Posterior vena cava (tissue), 2 donors: ENCODE results near the gene ARHGAP44. TPM values are rescaled to one million over a fixed set of nuclear protein-coding genes. Genes with fewer than 3 reads are reported as not detected.

Experiments used
- DNase-seq: peaks from one replicate; pipeline ENCODE4 v3.0.0-alpha.2; 2020; ENCODE audit warnings: low spot score
- intact Hi-C, 2 donors: fragments of 100-400 bp; cut with DNase I; formaldehyde crosslinking; loops; one replicate each; pipeline versions ENCODE4 v1.14.1 to v1.14.2; 2022 to 2023
- long read RNA-seq, 2 donors: library from polyadenylated mRNA; unstranded; transcript quantifications; one replicate each; pipeline ENCODE4 v2.0.0, GENCODE V29; 2020 to 2021
- total RNA-seq, 2 donors: library from RNA; stranded (reverse); fragmentation: NEBNext Ultra II Directional; extraction: Animal tissue kit (Norgen Biotek cat#: 25700); gene quantifications; one replicate each; pipeline ENCODE4 v1.2.1, GENCODE V29; 2021
- donor health status: DM: yes; HTN: yes; CAD: no.
- donor health status: DM: yes; HTN: yes; CAD: no.

Gene ARHGAP44, protein sequence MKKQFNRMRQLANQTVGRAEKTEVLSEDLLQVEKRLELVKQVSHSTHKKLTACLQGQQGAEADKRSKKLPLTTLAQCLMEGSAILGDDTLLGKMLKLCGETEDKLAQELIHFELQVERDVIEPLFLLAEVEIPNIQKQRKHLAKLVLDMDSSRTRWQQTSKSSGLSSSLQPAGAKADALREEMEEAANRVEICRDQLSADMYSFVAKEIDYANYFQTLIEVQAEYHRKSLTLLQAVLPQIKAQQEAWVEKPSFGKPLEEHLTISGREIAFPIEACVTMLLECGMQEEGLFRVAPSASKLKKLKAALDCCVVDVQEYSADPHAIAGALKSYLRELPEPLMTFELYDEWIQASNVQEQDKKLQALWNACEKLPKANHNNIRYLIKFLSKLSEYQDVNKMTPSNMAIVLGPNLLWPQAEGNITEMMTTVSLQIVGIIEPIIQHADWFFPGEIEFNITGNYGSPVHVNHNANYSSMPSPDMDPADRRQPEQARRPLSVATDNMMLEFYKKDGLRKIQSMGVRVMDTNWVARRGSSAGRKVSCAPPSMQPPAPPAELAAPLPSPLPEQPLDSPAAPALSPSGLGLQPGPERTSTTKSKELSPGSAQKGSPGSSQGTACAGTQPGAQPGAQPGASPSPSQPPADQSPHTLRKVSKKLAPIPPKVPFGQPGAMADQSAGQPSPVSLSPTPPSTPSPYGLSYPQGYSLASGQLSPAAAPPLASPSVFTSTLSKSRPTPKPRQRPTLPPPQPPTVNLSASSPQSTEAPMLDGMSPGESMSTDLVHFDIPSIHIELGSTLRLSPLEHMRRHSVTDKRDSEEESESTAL
- 1 to 10 TPM; 4.2 to 6.0 TPM for total RNA-seq
- long read RNA-seq, donor 1, full-length matches to known transcripts = 1 of 8 reads
- long read RNA-seq, donor 1, partial matches to known transcripts = 2 of 8 reads
- long read RNA-seq, donor 1, other reads (novel, unspliced or antisense) = 5 of 8 reads
- long read RNA-seq, donor 2, partial matches to known transcripts = 0 of 1 reads
- long read RNA-seq, donor 2, other reads (novel, unspliced or antisense) = 1 of 1 reads

- intact Hi-C loops = no loop called here
- peak; percentile 89 for DNase-seq
Measured at GRCh38 chr17:12789481-12790248, at the start of gene ARHGAP44. ARHGAP44 (plus strand) TSS chr17:12789498; CDS start chr17:12789839, 341 bp downstream.

GRCh38 chr17:12739500-12739899 lies 49.8 kb upstream of the ARHGAP44 start:
- intact Hi-C loops = loop anchor here in 1 of 2 donors (10.0 kb wide), 2 partner anchors 485 to 555 kb away; no protein-coding TSS in a partner anchor

DNA sequence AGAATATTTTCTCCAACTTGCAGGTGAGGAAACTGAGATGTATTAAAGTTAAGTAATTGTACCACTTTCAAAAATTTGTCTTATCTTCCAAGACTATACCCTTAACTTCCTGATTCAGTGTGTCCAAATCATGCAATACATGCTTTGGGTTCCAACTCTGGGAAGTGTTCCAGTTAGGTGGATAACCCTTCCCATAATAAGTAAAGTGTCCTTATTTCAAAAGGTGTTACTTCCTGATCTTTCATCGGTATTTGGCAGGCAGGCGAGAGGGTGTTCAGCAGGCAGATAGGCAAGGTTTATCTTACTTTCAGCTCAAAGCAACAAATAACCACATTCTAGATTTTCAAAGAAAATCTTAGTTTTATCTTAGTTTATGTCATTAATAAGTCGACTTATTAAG lies 46.3 kb upstream of the ARHGAP44 start:
- no peak for DNase-seq
- intact Hi-C loops = no loop called here

More at GRCh38 chr17:12739500-12739899, 49.8 kb upstream of the ARHGAP44 start:
- no peak for DNase-seq

DNA sequence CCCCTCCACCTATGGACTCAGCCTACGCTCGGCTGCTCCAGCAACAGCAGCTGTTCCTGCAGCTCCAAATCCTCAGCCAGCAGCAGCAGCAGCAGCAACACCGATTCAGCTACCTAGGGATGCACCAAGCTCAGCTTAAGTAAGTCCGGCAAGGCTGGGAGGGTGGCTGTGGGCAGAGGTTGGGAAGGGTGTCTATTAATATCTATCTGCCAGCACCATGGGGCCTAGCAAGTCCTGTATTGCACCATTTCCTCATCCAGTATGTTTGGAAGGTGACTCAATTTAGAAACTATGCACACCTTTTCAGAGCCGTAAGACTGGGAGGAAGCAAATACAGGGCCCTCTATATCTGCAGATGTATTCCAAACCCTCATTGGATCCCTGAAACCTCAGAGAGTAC lies 45.0 kb upstream of the ARHGAP44 start:
- DNase-seq = no peak
- intact Hi-C loops = no loop called here

- intact Hi-C loops = no loop called here
- DNase-seq = no peak
Measured at GRCh38 chr17:12744786-12745185, 44.5 kb upstream of the ARHGAP44 start.

DNA sequence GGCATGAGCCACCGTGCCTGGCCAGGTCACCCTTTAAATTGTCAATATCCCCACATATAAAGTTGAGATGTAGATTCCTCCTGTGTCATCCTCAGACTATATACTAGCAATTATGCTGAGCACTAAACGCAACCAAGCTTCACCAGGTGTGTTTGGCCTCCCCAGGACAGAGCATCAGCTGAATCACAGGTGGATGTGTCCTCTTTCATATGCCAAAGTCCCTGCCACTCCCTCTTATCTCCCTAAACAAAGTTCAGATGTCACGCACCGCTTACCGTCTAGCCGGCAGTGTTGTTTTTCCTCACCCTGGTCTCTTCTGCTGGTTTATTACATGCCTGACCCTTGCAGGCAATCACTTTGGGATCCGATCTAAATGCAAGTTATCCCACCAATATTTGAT lies 43.8 kb upstream of the ARHGAP44 start:
- intact Hi-C loops = no loop called here
- DNase-seq = no peak

DNA sequence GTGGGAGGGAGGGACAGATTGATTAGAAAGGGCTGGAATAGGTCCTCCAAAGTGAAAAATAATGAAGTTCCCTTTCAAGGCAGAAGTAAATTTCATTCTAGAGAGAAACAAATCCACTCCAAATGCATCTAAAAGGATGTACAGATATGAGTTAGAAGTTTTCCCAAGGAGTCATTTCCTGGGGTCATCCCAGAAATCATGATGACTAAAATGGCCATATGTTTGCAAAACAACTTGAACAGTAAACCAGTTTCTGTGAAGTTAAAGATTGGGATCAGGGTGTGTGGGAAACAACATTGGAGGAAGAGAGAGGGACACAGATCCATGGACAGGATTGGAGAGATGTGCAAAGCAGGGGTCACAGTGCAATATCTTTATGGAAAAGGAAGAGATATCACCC lies 32.5 kb upstream of the ARHGAP44 start:
- DNase-seq = no peak
- intact Hi-C loops = no loop called here

- intact Hi-C loops = no loop called here
- no peak for DNase-seq
Measured at GRCh38 chr17:12759090-12759489, 30.2 kb upstream of the ARHGAP44 start.

DNA sequence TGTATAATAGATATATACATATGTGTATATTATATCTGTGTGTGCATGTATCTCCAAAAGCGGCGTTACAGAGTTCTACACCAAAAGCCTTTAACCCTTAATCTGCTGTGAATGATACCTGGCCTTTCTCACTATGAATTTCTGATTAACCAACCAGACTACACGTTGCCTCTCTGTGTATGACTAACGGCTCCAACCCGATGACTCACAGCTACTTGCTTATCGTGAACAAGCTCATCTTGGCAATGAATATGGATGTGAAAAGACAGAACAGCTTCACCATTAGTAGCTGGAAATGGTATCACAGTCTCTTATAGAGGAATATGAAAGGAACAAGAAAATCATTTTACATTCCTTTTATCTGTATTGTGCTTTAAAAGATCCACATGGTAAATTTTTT lies 23.8 kb upstream of the ARHGAP44 start:
- intact Hi-C loops = no loop called here
- DNase-seq = no peak

DNA sequence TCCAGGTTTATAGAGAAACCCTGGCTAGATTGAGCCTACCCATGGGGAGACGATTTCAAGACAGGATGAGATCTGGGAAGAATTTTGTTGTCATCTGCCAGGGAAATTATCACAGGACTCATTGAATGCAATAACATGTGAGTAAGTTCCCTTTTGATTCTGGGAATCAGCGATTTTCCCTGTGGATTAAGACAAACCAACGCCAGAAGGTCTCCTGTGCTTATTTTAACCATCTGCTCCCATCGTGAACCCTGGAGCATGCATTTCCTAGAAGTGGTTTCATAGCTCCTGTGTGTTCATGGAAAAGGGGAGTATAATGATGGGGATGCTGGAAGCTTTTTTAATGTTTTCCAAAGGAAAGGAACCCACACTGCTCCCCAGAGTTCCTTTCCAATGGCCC lies 21.0 kb upstream of the ARHGAP44 start:
- intact Hi-C loops = no loop called here
- DNase-seq = no peak

- intact Hi-C loops = no loop called here
- no peak for DNase-seq
Measured at GRCh38 chr17:12769981-12770380, 19.3 kb upstream of the ARHGAP44 start.

DNA sequence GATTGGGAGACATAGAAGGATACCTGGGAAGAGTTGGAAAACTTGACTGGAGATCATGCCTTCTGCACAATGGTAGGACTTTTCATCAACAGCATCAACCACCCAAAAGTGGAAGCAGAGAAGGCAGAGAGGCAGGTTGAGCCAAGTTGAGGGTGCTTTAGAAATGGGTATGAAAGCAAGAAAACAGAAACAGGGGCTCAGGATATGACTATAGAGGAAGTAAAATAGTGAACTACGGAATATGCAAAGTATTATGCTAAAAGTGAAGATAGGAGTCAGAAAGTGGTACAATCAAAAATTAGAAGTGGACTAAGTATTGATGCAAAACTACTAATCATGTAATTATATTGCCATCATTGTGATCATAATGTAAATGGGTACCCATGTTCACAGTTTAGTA lies 16.1 kb upstream of the ARHGAP44 start:
- no peak for DNase-seq
- intact Hi-C loops = no loop called here

- DNase-seq = no peak
- intact Hi-C loops = no loop called here
Measured at GRCh38 chr17:12789075-12789480, 220 bp upstream of the ARHGAP44 start.

GRCh38 chr17:12790249-12791106 lies 1.2 kb downstream of the ARHGAP44 start:
- no peak for DNase-seq
- intact Hi-C loops = no loop called here

- DNase-seq = no peak
Measured at GRCh38 chr17:12794919-12795532, 5.7 kb downstream of the ARHGAP44 start.

GRCh38 chr17:12800855-12801365 lies 11.6 kb downstream of the ARHGAP44 start:
- intact Hi-C loops = no loop called here
- DNase-seq = no peak

More at GRCh38 chr17:12794919-12795532, 5.7 kb downstream of the ARHGAP44 start:
- intact Hi-C loops = no loop called here

GRCh38 chr17:12806630-12807029 lies 17.3 kb downstream of the ARHGAP44 start:
- no peak for DNase-seq
- intact Hi-C loops = no loop called here

GRCh38 chr17:12808723-12809122 lies 19.4 kb downstream of the ARHGAP44 start:
- DNase-seq = no peak
- intact Hi-C loops = no loop called here
